GM19324 (cell line): ENCODE results near the gene CDC16.
A peak's percentile ranks its signal among the peaks of the same experiment; 100 is the strongest.

Source experiments
- ATAC-seq: cut with Tn5 transposase; IDR thresholded peaks from one replicate; pipeline ENCODE4 v1.9.1; 2021; ENCODE audit warnings: mild to moderate bottlenecking, moderate library complexity; ENCODE audit not compliant: unreplicated experiment, low FRiP score

Gene CDC16

DNA sequence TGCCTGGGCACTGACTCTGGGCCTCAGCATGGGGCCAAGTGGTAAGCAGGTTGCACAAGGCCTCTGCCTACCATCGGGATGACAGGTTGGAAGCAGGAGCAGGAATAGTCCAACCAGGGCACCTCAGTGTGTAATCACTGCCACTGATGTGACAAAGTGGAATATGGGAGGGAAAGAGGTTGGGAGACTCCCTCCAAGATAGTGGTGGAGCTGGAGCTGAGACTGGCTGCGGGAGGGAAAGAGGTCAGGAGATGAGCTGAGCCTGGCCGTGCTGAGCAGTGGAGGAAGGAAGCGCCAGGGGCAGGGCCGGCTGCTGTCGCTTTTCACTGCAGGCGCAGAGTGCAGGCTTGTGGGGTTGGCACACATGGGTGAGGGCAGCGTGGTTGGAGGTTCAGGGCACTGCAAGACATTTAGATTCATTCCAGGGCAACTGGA, 53.5 kb downstream of the CDC16 start:
- no peak for ATAC-seq

DNA sequence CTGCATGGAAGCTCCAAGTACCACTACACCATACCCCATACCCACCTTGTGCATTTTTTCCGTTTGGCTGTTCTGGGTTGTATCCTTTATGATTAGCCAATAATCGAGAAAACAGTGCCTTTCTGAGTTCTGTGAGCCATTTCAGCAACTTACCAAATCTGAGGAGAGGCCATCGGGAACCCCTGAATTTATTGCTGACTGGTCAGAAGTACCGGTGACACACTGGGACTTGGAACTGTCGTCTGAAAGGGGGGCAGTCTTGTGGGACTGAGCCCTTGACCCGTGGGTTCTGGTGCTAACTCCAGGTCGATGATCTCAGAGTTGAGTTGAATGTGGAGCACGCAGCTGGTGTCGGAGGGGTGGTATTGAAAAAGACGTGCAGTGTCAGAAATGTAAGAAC, 61.8 kb downstream of the CDC16 start:
- no peak for ATAC-seq

DNA sequence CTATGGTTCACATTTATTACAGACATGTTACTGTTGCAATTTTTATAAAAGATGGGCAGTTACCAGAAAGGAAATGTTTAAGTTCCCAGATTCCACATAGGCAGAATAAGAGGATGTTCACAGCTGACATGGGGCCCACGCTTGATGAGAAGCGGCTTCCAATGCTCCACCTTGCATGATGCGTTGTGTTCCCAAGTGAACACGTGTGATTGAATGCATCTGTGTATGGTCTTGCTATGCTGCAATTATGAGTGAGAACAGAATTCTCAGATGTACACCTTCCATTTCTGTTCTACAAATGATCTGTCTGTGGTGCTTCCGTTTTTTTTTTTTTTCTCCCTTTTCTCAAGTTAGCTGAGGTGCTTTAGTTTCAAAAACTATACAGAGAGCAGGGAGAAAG, 62.2 kb downstream of the CDC16 start:
- peak; percentile 30 for ATAC-seq

DNA sequence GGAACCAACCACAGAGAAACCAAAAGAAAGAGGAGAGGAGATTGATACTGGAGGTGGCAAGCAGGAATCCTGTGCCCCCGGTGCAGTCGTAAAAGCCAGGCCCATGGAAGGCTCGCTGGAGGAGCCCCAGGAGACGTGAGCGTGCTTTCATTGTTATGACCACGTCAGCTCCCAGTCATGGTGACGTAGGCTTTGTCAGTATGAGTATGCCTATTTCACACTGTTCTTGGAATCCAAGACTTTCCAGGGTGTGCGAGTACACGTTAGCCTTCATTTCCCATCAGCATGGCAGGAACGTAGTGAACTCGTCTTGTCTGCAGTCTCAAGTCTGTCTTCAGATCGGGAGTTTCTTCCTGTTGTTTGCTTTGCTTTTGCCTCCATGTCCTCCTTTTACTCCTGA, 64.2 kb downstream of the CDC16 start:
- no peak for ATAC-seq

DNA sequence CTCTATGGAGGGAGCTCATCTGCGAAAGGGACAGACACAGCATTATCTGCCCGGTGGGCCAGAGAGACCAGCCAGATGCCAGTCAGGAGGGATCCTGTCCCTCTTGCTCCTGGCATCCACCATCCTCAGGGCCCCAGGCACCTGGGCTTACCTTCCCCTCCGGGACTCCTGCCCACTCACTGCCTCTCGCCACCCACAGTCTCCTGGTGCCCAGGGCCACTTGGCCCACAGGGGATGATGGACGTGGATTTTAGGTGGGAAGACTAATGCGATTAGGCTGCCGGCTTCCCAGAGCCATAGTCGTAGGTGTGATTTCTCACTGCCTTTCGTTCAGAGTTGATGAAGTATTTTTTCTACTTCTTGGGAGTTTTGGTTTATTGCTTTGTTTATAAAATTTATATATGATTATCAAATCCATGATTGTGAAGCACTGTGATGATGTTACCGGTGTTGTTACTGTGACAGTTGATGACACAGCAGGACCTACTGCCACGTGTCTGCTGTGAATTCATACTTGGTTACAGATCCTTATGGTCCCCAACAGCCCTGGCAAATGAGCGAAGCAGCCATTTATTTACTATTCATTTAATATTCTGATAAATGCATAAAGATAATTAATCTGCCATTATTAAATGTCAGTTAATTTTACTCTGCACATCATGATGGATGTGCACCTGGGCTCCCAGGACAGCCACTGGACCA, 65.1 kb downstream of the CDC16 start:
- no peak for ATAC-seq

DNA sequence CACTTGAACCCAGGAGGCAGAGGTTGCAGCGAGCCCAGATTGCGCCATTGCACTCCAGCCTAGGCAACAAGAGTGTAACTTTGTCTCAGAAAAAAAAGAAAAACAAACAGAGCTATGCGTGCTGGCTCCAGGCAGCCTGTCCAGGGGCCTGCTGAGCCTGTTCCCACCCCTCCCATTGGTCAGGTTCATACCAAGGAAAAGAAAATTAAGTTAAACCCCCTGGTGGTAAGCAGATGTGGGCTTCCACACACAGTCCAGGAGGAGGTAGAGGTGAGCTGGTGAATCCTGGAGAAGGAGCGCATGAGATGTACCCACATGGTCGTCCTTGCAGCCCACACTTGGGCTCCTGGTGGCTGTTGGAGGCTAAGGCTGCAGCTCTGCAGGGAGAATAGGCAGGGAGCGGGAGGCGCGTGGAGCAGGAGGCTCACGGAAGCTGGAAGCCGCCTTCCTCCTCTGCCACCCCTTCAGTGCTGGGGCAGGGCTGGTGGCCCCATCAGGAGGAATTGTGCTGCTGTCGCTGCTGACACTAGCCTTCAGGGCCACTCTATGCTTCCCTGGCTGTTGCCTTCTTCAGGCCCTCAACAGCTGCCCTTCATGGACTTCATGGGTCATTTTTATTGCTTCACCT, 69.1 kb downstream of the CDC16 start:
- ATAC-seq: no peak

DNA sequence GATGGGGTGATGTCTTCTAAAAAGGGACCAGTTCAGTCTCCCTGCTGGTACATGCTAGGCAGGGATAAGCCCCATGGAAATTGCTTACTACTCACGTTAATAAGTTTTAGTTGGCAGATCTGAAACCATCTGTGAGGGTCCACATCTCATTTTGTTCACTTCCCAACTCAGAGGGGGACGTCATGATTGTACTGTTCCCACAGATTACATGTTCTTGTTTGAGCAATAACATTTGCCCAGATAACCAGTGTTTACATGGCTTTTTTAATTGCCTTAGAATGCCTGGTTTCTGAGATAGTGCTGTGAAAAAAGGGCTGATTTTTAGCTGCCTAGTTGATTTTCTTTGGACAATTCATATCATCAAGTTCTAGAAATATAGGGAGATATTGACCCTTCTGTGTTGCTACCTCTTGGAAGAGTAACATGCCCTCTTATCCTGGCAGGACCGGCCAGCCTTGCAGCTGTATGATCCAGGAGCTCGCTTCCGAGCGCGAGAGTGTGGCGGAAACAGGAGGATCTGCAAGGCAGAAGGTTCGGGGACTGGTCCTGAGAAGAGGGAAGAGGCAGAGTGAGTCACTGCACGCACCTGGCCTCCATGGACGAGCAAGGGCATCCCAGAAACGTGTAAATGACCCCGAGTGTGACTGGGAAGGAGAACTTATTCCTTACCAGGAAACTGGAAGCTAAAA, 69.8 kb downstream of the CDC16 start:
- ATAC-seq: no peak

DNA sequence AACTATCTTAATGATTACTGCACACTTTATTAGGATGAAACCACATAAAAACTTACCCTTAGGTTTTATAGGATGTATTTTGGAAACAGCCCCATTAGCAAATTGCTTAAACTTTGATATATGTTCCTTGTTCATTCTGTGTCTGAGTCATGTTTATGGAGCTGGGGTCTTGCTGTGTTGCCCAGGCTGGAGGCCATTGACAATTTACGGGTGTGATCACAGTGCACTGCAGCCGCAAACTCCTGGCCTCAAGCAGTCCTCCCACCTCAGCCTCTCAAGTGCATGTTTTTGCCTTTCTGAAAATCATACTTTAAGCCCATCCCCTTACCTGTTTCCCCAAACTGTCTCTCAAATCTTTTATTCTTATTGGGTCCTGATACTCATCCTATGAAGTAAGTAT, 74.4 kb downstream of the CDC16 start:
- ATAC-seq: no peak

DNA sequence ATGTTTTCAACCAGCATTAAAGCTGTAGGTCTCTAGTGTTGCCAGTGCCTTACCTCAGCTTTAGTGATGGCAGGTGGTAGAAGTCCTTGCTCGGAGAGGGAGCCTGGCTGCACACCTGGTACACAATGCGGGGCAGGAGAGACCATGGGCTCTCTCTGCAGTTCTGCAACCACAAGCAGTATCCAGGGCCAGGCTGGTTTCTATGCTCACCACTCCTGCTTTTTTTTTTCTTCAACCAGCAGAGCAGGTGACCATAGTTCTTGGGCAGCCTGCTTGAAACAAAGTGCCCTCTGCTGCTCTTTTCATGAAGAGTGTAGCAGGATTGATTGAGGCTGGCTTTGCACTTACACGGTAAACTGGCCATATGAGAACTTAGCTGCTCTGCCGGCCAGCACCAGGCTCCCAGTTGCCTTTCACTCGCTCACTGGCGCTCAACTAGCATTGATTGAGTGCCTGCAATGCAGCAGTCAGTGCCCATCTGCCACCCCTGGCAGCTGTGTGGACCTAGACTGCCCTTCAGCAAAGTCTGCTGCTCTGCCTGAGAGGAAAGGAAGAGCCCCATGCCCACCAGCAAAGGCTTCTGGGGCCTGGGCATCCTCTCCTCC, 75.2 kb downstream of the CDC16 start:
- ATAC-seq: no peak

DNA sequence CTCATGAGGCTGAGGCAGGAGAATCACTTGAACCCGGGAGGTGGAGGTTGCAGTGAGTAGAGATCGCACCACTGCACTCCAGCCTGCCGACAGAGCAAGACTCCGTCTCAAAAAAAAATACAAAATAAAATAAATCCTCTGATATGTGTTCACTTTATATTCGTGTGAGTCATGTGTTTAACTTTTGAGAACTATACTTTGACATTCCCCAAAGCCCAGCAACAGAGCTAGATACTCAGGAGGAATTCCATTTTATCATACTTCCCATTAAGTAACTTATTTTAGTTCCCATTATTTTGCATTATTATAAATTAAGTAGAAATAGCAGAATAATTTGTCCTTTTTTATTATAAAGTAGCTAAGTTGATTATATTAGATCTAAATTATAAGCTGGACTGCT, 76.3 kb downstream of the CDC16 start:
- no peak for ATAC-seq

DNA sequence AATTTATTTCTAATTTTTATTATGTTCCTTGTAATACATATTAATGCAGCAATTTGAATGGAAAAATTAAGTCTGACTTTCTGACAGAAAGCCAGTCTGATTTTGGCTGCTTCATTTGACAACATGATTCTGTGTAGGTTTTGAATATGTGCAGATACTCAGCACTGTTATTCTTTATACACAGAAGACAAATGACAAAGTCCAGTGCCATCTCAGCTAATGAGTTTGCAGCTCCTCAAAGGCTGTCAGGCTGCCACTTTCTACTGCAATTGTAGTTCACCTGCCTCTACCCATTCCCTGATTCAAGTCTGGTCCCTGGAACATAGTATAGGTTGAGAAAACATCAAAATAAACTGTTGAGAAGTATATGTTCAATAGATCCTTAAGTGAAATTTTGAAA, 76.7 kb downstream of the CDC16 start:
- no peak for ATAC-seq

DNA sequence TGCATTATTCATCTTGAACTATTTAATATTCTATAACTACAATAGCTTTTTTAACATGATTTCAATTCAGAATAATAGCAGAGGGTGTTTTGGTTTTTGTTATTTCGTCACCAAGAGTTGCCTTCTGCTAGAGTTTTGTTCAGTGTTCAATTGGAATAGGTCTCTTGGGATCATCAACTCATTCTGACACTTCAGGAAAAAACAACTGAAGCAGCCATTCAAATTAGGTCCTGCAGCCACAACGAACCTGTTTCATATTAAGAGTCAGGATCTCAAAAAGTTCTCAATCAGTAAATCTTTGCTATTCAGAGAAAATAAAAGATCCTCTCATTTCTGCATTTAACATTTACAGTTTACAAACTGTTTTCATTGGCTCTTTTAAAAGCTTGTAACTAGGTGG, 77.2 kb downstream of the CDC16 start:
- no peak for ATAC-seq

DNA sequence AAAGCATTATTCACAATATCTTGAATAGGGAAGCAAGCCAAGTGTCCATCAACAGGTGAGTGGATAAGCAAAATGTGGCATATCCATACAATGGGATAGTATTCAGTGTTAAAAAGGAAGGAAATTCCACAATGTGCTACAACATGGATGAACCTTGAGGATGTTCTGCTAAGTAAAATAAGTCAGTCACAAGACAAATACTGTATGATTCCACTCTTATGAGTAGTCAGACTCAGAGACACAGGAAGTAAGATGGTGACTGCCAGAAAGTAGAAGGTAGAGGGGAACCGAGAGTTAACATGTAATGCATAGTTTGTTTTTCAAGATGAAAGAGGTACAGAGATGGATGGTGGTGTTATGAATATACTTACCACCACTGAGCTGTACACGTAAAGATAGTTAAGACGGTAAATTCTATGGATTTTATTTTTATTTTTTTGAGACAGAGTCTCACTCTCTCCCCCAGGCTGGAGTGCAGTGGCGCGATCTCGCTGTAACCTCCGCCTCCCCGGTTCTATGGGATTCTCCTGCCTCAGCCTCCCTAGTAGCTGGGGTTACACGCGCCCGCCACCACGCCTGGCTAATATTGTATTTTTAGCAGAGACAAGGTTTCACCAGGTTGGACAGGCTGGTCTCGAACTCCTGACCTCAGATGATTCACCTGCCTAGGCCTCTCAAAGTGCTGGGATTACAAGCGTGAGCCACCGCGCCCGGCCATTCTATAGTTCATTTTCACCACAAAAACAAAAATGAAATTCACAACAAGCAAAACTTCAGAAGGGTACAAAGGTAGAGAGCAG, 78.6 kb downstream of the CDC16 start:
- no peak for ATAC-seq

DNA sequence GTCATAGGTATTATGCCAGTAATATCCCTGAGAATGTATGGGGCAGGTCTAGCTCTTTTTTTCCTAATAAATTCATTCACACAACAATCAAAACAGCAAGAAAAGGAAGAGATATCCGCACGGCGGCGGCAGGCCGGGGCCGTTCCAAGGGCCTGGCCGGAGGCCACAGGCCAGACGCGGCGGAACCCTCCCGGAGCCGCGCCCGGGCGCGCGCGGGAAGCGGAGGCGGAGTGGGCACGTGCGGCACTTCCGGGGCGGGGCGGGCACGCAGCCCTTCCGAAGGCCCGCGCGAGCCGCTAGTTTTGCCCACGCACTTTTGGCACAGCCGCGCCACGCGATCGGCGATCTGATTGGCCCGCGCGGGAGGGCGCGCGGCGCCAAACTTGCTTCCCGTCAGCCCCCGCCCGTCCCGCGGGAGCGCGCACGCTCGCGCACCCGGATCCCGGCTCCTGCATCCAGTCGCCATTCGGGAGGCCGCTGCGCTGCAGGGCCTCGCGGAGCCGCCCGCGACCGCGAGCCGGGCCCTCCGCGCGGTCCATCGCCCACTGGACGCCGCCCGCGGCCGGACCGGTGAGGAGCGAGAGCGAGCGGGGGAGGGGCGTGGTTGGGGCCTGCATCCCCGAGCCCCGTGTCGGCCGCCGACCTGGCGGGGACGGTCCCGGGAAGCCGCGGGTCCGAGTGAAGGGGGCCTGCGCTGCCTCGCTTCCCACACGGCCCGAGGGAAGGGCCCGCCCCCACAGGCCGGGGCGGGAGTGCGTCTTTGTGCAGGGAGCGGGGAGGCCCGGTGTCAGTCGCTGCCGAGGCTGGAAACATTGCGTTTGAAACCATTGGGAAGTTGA, 79.6 kb downstream of the CDC16 start, which contains the start of gene CHAMP1:
TSS of gene CHAMP1 (plus strand) at position 430 of the 839 bp plus-strand sequence. CDS start 9,340 bp downstream, outside the sequence.
- ATAC-seq: peak; percentile 94

DNA sequence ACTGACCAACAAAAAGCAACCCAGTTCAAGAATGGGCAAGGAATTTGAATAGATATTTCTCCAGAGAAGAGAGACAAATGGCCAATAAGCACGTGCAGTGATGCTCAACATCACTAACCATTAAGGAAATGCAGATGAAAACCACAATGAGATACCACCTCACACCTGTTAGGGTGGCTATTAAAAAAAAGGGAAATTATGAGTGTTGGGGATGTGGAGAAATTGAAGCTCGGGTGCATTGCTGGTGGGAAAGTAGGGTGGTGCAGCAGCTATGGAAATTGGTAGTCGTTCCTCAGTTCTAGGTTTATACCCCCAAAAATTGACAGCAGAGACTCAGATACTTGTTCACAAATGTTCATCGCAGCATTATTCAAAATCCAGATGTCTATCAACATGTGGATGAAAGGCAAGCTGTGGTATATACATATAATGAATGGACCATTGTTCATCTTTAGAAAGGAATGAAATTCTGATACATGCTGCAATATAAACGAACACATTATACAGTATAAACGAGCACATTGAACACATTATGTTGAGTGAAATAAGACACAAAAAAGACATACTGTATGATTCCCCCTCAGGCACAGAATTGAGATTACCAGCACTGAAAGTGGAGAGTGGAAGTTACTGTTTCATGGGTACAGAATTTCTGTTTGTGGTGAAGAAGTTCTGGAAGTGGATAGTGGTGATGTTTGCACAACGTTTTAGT, 80.5 kb downstream of the CDC16 start:
- no peak for ATAC-seq

DNA sequence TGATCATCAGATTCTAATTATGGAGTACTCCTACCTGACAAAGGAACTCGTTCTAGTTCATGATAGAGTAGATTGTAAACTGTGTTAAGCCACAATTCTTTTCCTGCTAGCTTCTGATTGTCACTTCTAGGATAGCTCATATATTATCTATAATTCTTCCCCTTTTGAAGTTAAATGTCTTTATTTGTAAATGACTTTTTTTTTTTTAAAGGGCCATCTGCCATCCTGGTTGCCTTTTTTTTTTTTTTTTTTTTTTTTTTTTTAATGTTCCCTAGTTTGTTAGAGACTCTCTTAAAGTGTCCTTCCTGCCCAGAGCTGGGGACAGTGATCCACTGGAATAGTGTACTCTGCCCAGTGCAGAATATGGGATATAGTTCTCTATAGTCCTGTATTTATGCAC, 83.9 kb downstream of the CDC16 start:
- no peak for ATAC-seq

DNA sequence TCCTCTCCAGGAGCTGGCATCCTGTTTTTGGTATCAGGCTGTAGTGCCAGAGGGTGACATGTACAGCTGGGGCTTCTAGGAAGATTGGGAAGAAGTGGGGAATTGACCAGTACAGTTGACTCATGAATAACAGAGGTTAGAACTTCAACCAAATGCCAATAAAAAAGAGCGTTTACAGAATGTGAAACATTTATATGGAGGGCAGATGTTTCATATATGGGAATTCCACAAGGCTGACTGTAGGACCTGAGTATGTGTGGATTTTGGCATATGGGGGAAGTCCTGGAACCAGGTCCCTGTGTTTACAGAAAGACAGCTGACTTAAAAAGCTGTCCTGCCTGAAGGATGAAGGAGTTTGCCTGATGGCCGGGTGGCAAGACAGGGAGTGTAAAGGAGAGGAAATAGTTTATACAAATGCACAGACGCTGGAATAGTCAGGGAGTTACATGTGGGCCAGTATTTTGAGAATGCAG, 84.8 kb downstream of the CDC16 start:
- ATAC-seq: no peak

DNA sequence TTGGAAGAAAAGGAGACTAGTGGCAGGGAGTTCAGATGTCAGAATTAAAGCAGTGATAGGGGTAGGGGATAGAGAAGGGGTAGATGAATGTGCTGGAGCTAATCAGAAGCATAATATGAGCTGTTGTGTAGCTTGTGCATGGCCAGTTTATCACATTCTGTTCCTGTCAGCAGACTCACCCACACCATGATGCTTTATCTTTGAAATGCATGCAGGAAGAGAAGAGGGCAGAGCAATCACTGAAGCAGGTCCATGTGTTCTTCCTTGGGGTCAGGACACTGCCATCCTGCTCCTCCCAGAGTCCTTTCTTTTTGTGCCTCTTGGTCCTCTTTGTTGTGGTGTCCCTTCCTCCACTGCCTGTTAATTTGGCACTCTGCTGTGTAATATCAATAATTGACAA, 85.4 kb downstream of the CDC16 start:
- no peak for ATAC-seq

DNA sequence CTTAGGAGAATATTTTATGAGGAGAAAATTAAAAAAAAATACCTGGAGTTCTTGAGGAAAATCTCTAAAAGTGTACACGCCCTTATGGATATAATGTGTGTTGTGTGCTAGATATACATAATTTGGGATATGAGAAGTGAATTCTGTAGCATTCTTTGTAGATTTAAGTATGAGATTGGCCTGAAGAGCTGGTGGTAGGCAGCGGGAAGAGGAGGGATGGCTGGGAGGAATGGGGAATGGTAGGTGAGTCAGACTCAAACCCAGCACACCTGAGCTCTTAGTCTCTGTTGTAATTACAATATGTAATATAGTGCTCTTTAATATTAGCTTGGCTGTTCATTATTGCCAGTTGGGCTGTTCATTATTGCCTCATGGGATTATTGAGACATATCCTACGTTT, 86.6 kb downstream of the CDC16 start:
- ATAC-seq: no peak
